Glutamatergic neuron (in vitro differentiated cells): ENCODE measurements around the gene DACT2. TPM values are rescaled to one million over a fixed set of nuclear protein-coding genes. Genes with fewer than 3 reads are reported as not detected.

Experiments used
- DNase-seq: peaks from one replicate; pipeline ENCODE4 v3.0.0; 2022
- H3K27ac Mint-ChIP-seq: one replicate; pipeline ENCODE4 v1.8.0; 2020; ENCODE audit warnings: mild to moderate bottlenecking, mixed read lengths, inconsistent platforms; ENCODE audit not compliant: unreplicated experiment
- H3K27me3 Mint-ChIP-seq: one replicate; pipeline ENCODE4 v1.8.0; 2020; ENCODE audit warnings: mild to moderate bottlenecking, moderate library complexity, mixed read lengths, inconsistent platforms; ENCODE audit not compliant: unreplicated experiment
- H3K36me3 Mint-ChIP-seq: one replicate; pipeline ENCODE4 v1.8.0; 2020; ENCODE audit warnings: mild to moderate bottlenecking, mixed read lengths, inconsistent platforms; ENCODE audit not compliant: unreplicated experiment
- H3K4me1 Mint-ChIP-seq: one replicate; pipeline ENCODE4 v1.8.0; 2020; ENCODE audit warnings: mild to moderate bottlenecking, low read depth, mixed read lengths, inconsistent platforms; ENCODE audit not compliant: unreplicated experiment
- H3K4me3 Mint-ChIP-seq: one replicate; pipeline ENCODE4 v1.8.0; 2020; ENCODE audit warnings: mild to moderate bottlenecking, mixed read lengths, inconsistent platforms; ENCODE audit not compliant: unreplicated experiment
- H3K9me3 Mint-ChIP-seq: one replicate; pipeline ENCODE4 v1.8.0; 2020; ENCODE audit warnings: mild to moderate bottlenecking, moderate library complexity, mixed read lengths, inconsistent platforms; ENCODE audit not compliant: unreplicated experiment
- total RNA-seq: library from RNA; stranded (reverse); fragmentation: NEBNext Ultra II Directional; extraction: Animal tissue kit (Norgen Biotek cat#: 25700); gene quantifications from one replicate; pipeline ENCODE4 v1.2.1, GENCODE V29; 2021; ENCODE audit not compliant: unreplicated experiment
- TF ChIP-seq, protein P1 (sequence below): fragments of 200-600 bp; sonication (generic); IDR thresholded peaks from one replicate; pipeline ENCODE4 v1.5.0; 2021; ENCODE audit not compliant: partially characterized antibody, unreplicated experiment

DACT2 gene
- total RNA-seq, 1 donor from 2014 or later, result 0.22 TPM

DNA sequence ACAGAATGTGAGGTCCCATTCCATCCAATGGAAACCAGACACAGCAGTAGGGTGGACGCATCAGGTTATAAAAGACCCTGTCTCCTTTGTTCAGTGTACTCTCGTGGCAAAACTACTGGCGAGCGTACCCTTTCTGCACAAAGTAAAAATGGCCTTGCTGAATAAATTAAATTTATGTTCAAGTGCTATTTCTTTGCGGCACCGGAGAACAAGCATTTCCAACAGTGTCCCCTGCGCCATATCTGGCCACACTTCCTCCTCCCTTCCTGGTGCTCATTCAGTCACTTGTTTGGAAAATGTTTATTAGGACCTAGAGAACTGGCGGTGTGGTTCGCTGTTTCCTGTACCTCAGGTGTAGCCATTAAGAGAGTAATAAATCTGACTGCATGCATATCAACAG is 46.9 kb upstream of the DACT2 start:
- TF ChIP-seq, protein P1, sequence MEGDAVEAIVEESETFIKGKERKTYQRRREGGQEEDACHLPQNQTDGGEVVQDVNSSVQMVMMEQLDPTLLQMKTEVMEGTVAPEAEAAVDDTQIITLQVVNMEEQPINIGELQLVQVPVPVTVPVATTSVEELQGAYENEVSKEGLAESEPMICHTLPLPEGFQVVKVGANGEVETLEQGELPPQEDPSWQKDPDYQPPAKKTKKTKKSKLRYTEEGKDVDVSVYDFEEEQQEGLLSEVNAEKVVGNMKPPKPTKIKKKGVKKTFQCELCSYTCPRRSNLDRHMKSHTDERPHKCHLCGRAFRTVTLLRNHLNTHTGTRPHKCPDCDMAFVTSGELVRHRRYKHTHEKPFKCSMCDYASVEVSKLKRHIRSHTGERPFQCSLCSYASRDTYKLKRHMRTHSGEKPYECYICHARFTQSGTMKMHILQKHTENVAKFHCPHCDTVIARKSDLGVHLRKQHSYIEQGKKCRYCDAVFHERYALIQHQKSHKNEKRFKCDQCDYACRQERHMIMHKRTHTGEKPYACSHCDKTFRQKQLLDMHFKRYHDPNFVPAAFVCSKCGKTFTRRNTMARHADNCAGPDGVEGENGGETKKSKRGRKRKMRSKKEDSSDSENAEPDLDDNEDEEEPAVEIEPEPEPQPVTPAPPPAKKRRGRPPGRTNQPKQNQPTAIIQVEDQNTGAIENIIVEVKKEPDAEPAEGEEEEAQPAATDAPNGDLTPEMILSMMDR, result no peak
- peak overlapping the region; percentile 1 for H3K4me3 Mint-ChIP-seq
- H3K4me1 Mint-ChIP-seq, result peaks cover 6% of the 10 kb centered on the region
- H3K9me3 Mint-ChIP-seq, result peaks cover 12% of the 10 kb centered on the region
- H3K36me3 Mint-ChIP-seq, result peaks cover 16% of the 10 kb centered on the region
- DNase-seq, result no peak
- H3K27me3 Mint-ChIP-seq, result peaks cover 8% of the 10 kb centered on the region
- no peak overlapping the region for H3K27ac Mint-ChIP-seq

DNA sequence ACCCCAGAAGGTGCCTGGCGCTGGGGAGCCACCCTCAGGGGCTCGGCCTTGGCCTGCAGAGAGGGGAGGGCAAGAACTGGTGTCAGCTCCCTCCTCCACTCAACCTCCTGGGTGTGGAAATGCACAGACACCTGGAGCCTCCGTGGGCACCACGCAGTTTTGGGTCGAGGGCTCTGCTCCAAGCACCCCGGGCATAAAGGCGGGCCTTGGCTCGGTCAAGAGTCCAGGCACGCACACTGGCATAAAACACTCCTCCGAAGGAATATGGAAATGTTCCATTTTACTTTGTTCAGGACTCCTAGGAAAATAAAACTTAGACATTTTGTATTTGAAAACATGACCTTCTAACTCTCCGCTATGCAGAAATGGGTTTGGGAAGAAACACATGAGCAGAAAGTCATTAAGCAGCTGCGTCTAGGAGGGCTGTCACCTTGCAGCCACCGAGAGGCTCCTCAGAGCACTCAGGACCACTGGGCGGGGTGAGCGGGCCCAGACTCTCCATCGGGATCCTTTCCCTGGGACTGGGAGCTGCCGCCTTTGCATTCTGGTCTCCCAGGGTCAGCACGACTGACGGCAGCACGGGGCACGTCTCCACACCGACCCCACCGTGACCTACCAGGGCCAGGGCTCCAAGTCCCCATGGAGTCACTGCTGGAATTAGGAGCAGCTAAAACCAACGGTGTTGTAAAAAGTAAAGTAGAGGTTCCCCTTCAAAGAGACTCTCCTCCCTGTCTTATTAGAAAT is 46.0 kb upstream of the DACT2 start:
- peaks cover 6% of the 10 kb centered on the region for H3K4me1 Mint-ChIP-seq
- peaks cover 16% of the 10 kb centered on the region for H3K36me3 Mint-ChIP-seq
- TF ChIP-seq, protein P1, result no peak
- no peak for DNase-seq
- H3K4me3 Mint-ChIP-seq, result no peak overlapping the region
- no peak overlapping the region for H3K27ac Mint-ChIP-seq
- H3K9me3 Mint-ChIP-seq, result peaks cover 14% of the 10 kb centered on the region
- H3K27me3 Mint-ChIP-seq, result peaks cover 10% of the 10 kb centered on the region

DNA sequence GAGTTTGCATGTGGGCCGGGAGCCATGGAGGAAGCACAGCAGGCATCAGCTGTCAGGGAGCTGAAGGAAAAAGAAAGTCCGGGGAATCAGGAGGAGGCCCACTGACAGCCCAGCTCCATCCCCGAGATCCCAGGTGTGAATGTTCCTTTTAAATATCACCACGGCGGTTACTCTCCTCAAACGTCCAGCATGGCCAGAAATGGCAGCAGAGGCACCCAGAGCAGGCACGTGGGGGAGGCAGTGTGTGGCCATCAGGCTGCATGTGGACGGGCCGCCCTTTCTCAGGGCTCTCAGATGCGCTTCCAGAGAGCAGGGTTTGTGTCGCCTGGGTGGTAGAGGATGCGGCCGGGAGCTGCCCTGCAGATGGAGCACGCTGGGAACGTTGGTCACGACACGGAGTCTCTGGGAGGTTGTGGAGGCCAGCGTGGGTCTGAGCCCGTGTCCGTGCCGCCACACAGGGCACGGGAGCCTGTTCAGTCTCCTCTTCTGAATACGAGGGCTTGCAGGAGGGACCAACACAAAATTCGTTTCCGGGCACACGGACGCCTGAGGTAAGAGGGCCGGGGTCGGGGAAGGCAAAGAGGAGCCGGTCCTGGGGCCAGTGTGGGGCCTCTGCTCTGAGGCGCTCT is 45.3 kb upstream of the DACT2 start:
- Mint-ChIP-seq H3K9me3 (peaks cover 14% of the 10 kb centered on the region), H3K27me3 (peaks cover 8% of the 10 kb centered on the region), H3K36me3 (peaks cover 16% of the 10 kb centered on the region), H3K27ac (no peak overlapping the region), H3K4me3 (no peak overlapping the region), H3K4me1 (peaks cover 4% of the 10 kb centered on the region)
- no peak for DNase-seq
- TF ChIP-seq, protein P1, result no peak

DNA sequence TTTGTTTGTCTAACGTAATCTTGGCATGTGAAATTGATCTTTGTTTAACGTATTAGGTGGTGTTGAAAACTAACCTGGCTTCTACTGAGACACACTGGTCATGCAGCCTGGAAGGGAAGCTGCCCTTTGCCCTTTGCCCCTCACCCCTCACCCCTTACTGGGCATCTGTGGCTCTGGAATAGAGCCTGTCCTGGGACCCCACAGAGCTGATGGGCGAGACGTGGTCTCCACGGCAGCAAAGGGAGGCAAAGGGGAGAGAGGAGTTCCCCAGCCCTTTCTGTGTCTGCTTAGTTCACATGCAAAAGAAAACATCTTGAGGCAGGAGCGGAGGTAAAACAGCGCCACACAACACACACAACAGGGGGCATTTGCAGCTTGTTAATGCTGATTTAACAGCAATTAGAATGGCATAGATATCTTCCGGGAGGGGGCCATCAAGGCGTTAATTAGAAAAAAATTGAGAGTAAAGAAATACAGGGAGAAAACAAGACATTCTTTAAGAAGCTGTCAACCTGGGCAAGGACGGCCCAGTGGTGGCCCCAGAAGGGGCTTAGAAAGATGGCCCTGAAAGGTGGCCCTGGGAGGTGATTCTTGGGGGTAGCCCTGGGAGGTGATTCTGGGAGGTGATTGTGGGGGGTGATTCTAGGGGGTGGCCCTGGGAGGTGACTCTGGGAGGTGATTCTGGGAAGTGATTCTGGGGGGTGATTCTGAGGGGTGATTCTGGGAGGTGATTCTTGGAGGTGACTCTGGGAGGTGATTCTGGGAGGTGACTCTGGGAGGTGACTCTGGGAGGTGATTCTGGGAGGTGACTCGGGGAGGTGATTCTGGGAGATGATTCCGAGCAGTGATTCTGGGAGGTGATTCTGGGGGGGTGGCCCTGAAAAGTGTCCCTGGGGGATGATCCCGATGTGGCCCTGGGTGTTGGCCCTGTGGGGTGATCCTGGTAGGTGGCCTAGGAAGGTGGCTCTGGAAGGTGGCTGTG is 44.5 kb upstream of the DACT2 start:
- Mint-ChIP-seq H3K9me3 (peaks cover 10% of the 10 kb centered on the region), H3K36me3 (peaks cover 16% of the 10 kb centered on the region), H3K4me3 (no peak overlapping the region), H3K27ac (no peak overlapping the region), H3K27me3 (peaks cover 5% of the 10 kb centered on the region), H3K4me1 (no peaks in the 10 kb centered on the region)
- DNase-seq, result no peak
- TF ChIP-seq, protein P1, result no peak
